Activated B cell treated with CpG ODN at 0.5 μM for 24 hours (primary cell): Measurements from ENCODE around the gene NRXN3. TPM values are rescaled to one million over a fixed set of nuclear protein-coding genes. Genes with fewer than 3 reads are reported as not detected.

Experiments
- ATAC-seq: fragments of 200-7000 bp; cut with Tn5 transposase; one replicate; pipeline ENCODE4 v1.10.0; 2021; ENCODE audit warnings: low read depth, mild to moderate bottlenecking, moderate library complexity
- CTCF ChIA-PET: fragments of 350-600 bp; sonication (Branson Sonifier 250); formaldehyde crosslinking; loops from one replicate; lab custom pipeline; 2021; ENCODE audit warnings: antibody characterized with exemption; lab: Charles Lee
- POLR2A ChIA-PET: fragments of 350-600 bp; sonication (Branson Sonifier 250); formaldehyde crosslinking; loops from one replicate; lab custom pipeline; 2021; ENCODE audit warnings: antibody characterized with exemption; lab: Charles Lee
- DNase-seq: peaks from one replicate; pipeline ENCODE4 v3.0.0; 2022
- H3K27ac Mint-ChIP-seq: one replicate; pipeline ENCODE4 v1.8.0; 2020; ENCODE audit warnings: mixed read lengths
- H3K27me3 Mint-ChIP-seq: one replicate; pipeline ENCODE4 v1.8.0; 2021; ENCODE audit warnings: mixed read lengths
- H3K36me3 Mint-ChIP-seq: one replicate; pipeline ENCODE4 v1.8.0; 2021; ENCODE audit warnings: low read depth, mixed read lengths
- H3K4me1 Mint-ChIP-seq: one replicate; pipeline ENCODE4 v1.8.0; 2021; ENCODE audit warnings: mixed read lengths
- H3K4me3 Mint-ChIP-seq: one replicate; pipeline ENCODE4 v1.8.0; 2020; ENCODE audit warnings: mild to moderate bottlenecking, mixed read lengths
- H3K9me3 Mint-ChIP-seq: one replicate; pipeline ENCODE4 v1.8.0; 2020; ENCODE audit warnings: mixed read lengths
- CTCF ChIP-seq: fragments of 200-600 bp; IDR thresholded peaks from one replicate; pipeline ENCODE4 v1.8.0; 2022; ENCODE audit warnings: antibody characterized with exemption, mild to moderate bottlenecking
- intact Hi-C: fragments of 100-400 bp; cut with micrococcal nuclease; formaldehyde crosslinking; loops from one replicate; pipeline ENCODE4 v1.15.1; 2024
- total RNA-seq: library from RNA; stranded (reverse); gene quantifications from 2 replicates; pipeline ENCODE4 v1.2.3, GENCODE V29; 2022

The NRXN3 gene
- total RNA-seq, 1 donor from 2014 or later: not detected

GRCh38 chr14:79809849-79810612 lies 1639.9 kb downstream of the NRXN3 start:
- Mint-ChIP-seq H3K27me3 (no peaks in the 10 kb centered on the region), H3K4me3 (no peak overlapping the region), H3K36me3 (no peaks in the 10 kb centered on the region), H3K9me3 (peaks cover 7% of the 10 kb centered on the region), H3K4me1 (no peaks in the 10 kb centered on the region), H3K27ac (no peak overlapping the region)
- no peak for DNase-seq
- intact Hi-C loops: no loop called here
- ChIA-PET CTCF (no interaction called here), POLR2A (no interaction called here)
- no peak for TF ChIP-seq CTCF
- ATAC-seq: no peak

- TF ChIP-seq CTCF: no peak
- Mint-ChIP-seq H3K9me3 (peaks cover 2% of the 10 kb centered on the region), H3K4me3 (no peak overlapping the region), H3K27ac (no peak overlapping the region), H3K4me1 (no peaks in the 10 kb centered on the region), H3K27me3 (no peaks in the 10 kb centered on the region), H3K36me3 (no peaks in the 10 kb centered on the region)
- ChIA-PET POLR2A (no interaction called here), CTCF (no interaction called here)
- ATAC-seq (no peak), DNase-seq (no peak)
- intact Hi-C loops: no loop called here
These were observed 1650.8 kb downstream of the NRXN3 start for GRCh38 chr14:79820866-79821535.

GRCh38 chr14:79822034-79822433 lies 1651.9 kb downstream of the NRXN3 start:
- no peak overlapping the region for H3K27ac Mint-ChIP-seq
- no peak for DNase-seq
- ChIA-PET POLR2A (no interaction called here), CTCF (no interaction called here)
- no peaks in the 10 kb centered on the region for H3K36me3 Mint-ChIP-seq
- intact Hi-C loops: no loop called here
- no peak overlapping the region for H3K4me3 Mint-ChIP-seq
- no peaks in the 10 kb centered on the region for H3K27me3 Mint-ChIP-seq
- H3K9me3 Mint-ChIP-seq: peaks cover 2% of the 10 kb centered on the region
- H3K4me1 Mint-ChIP-seq: no peaks in the 10 kb centered on the region
- TF ChIP-seq CTCF: no peak
- ATAC-seq: no peak

- ATAC-seq: no peak
- CTCF ChIA-PET: no interaction called here
These were observed 1654.9 kb downstream of the NRXN3 start for GRCh38 chr14:79825046-79825521.

More at GRCh38 chr14:79825046-79825521, 1654.9 kb downstream of the NRXN3 start:
- POLR2A ChIA-PET: interaction anchor here (0.7 kb wide), 1 partner anchor 327 kb away, joined by 4 read pairs; no protein-coding TSS in a partner anchor
- no peak overlapping the region for H3K27ac Mint-ChIP-seq
- H3K9me3 Mint-ChIP-seq: peaks cover 4% of the 10 kb centered on the region
- no peak for DNase-seq
- H3K27me3 Mint-ChIP-seq: no peaks in the 10 kb centered on the region
- TF ChIP-seq CTCF: no peak
- H3K4me3 Mint-ChIP-seq: no peak overlapping the region
- intact Hi-C loops: no loop called here
- no peaks in the 10 kb centered on the region for H3K36me3 Mint-ChIP-seq
- H3K4me1 Mint-ChIP-seq: no peaks in the 10 kb centered on the region
